Ishikawa (cell line): ENCODE measurements around the gene MAGI1.

Source experiments
- CEBPB ChIP-seq: IDR thresholded peaks from 2 replicates; pipeline ENCODE4 v1.6.1; 2012
- EGR1 ChIP-seq: IDR thresholded peaks from 2 replicates; pipeline ENCODE4 v1.6.1; 2012
- EP300 ChIP-seq: IDR thresholded peaks from 2 replicates; pipeline ENCODE4 v1.6.1; 2012; ENCODE audit warnings: borderline replicate concordance
- FOXM1 ChIP-seq: IDR thresholded peaks from 2 replicates; pipeline ENCODE4 v1.6.1; 2012; ENCODE audit warnings: low read depth, borderline replicate concordance
- MAX ChIP-seq: IDR thresholded peaks from 2 replicates; pipeline ENCODE4 v1.6.1; 2012
- NFIC ChIP-seq: IDR thresholded peaks from 2 replicates; pipeline ENCODE4 v1.6.1; 2012
- REST ChIP-seq: IDR thresholded peaks from 2 replicates; pipeline ENCODE4 v1.6.1; 2012; ENCODE audit warnings: low read depth, mild to moderate bottlenecking
- TAF1 ChIP-seq: IDR thresholded peaks from 2 replicates; pipeline ENCODE4 v1.6.1; 2012; ENCODE audit warnings: low read depth, mild to moderate bottlenecking
- TCF12 ChIP-seq: IDR thresholded peaks from 2 replicates; pipeline ENCODE4 v1.6.1; 2012; ENCODE audit warnings: low read depth
- TEAD4 ChIP-seq: IDR thresholded peaks from 2 replicates; pipeline ENCODE4 v1.6.1; 2012
- YY1 ChIP-seq: IDR thresholded peaks from 2 replicates; pipeline ENCODE4 v1.6.1; 2012; ENCODE audit warnings: low read depth

- TF ChIP-seq EP300 (no peak), TEAD4 (no peak), REST (no peak), TAF1 (no peak), NFIC (no peak), TCF12 (no peak), MAX (no peak), CEBPB (no peak), FOXM1 (no peak), YY1 (no peak), EGR1 (no peak)
Measured at GRCh38 chr3:65988411-65989180, 50.1 kb downstream of the MAGI1 start.
